GM21381 (cell line): ENCODE data around the gene ABCC2.
A peak's percentile ranks its signal among the peaks of the same experiment; 100 is the strongest.
"Not testable (repeated sequence)": the region's sequence is repeated elsewhere in the genome, so short reads cannot be mapped to it uniquely, and the experiment has no call there.

ENCODE experiments used
- ATAC-seq: cut with Tn5 transposase; IDR thresholded peaks from one replicate; pipeline ENCODE4 v1.9.1; 2021; ENCODE audit warnings: mild to moderate bottlenecking, moderate library complexity; ENCODE audit not compliant: unreplicated experiment

ABCC2 gene

GRCh38 chr10:99782447-99783286 lies at the start of gene ABCC2:
ABCC2 (plus strand) TSS chr10:99782640; CDS start chr10:99782845, 205 bp downstream.
- no peak for ATAC-seq

GRCh38 chr10:99733366-99733765 lies 49.1 kb upstream of the ABCC2 start:
- no peak for ATAC-seq

- ATAC-seq: not testable (repeated sequence)
Observed at GRCh38 chr10:99734111-99734510, 48.3 kb upstream of the ABCC2 start.

DNA sequence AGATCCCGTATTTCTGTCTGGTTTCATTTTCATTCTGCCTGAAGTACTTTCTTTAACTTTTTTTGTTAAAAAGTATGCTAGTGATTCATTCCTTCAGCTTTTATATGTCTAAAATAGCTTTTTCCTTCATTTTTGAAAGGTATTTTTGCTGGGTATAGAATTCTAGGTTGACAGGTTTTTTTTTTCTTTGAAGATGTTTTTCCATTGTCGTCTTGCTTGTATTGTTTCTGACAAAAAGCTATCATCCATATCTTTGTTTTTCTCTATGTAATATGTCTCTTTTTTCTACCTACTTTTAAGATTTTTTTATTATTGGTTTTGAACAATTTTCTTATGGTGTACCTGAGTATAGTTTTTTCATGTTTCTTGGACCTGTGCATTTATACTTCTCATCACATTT lies 42.2 kb upstream of the ABCC2 start:
- no peak for ATAC-seq

DNA sequence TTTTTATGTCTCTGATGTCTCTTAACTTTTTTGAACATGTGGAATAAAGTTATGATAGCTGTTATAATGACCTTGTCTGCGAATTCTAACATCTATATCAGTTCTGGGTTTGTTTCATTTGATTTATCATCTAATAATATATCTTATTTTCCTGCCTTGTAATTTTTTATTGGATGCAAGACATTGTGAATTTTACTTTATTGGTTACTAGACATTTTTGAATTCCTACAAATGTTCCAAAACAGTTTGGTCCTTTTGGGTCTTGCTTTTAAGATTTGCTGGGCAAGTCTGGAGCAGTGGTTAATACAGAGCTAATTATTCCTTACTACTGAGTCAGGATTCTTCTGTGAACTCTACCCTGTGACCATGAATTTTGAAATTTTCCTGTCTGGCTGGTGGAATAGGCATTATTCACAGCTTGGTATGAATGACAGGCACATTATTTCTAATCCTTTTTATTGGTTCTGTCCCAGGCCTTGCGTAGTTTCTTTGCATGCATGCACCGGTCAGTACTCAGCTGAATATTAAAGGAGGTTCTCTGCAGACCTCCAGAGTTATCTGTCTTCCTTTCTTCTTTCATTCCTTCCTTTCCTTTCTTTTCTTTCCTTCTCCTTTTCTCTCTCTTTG lies 41.4 kb upstream of the ABCC2 start:
- no peak for ATAC-seq

- no peak for ATAC-seq
Observed at GRCh38 chr10:99742254-99742653, 40.2 kb upstream of the ABCC2 start.

DNA sequence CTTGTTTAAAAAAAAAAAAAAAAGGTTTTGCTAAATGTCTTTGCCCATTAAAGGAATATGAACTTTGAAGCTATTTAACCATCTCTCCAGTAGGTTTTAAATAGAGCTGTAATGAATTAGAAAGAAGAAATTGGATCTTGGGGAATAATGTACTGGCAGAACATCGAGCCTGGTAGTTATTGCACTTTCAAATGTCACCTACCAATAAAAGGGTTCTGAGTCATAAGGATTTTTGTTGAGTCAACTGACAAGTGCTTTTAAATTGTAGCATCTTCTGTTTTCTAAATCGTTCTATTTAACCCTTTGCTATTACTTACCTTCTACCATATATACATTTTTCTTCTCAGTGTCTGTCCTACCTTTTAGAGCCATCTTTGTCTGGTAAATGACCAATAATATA lies 39.7 kb upstream of the ABCC2 start:
- ATAC-seq: no peak

- ATAC-seq: no peak
Observed at GRCh38 chr10:99743841-99744240, 38.6 kb upstream of the ABCC2 start.

- not testable (repeated sequence) for ATAC-seq
Observed at GRCh38 chr10:99746166-99746565, 36.3 kb upstream of the ABCC2 start.

DNA sequence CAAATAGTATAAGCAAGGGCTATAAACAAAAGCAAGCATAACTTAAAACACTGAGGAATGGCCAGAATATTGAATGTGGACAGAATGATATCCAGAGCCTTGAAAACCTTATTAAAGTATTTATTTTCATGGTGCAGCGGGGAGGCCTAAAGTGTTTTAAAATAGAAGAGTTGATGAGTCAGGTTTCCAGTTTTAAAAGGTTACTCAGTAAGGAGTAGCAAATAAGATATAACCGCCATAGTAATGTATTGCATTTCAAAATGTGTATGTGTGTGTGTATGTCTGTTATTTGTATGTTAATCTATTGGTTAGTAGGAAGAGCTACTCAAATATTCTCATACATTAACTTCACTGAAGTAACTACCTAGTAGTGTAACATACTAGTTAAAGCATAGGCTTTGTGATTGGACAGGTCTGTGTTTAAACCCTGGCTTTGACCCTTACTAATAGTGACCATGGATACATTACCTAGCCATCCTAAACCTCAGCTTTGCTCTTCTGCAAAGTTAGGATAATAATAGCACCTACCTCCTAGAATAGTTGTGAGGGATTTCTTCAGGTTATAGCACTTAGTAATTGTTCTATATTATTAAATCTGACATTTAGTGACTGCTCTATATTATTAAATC lies 33.5 kb upstream of the ABCC2 start:
- ATAC-seq: no peak

- no peak for ATAC-seq
Observed at GRCh38 chr10:99750641-99751040, 31.8 kb upstream of the ABCC2 start.

DNA sequence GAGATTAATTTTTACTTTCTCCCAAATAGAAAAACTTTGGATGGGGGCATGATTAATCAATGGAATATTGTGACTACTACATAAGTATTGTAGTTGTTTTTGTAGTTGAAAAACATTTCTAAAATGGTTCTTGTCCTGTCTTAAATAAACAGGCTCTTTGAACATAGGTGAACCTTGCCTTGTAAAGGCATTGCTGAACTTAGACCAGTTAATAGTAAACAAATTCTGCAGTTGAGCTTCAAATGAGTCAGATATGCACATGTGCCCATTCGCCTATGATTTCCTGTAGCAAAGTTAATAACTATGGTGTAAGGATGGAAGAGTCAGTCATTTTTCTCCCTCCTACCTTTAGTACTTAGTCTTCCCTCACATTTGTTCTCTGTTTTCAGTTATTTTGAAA lies 27.8 kb upstream of the ABCC2 start:
- ATAC-seq: no peak

DNA sequence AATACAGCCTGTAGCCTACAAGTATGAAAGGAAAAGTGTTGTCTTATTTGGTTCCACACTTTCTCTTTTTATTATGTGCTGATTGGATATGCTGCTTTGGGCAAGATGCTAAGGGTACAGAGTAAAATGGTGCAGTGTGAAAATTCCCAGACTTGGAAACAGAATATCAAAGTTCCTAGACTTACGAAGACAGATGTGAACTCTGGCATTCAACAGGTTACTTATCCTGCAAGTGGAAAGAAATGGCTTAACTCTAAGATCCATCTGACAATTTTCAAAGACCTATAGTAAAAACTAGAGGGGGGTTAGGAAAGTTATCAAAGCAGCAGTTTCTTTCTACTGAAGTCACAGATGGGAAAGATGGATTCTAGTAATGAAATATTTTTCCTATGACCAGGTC lies 26.3 kb upstream of the ABCC2 start:
- ATAC-seq: no peak

DNA sequence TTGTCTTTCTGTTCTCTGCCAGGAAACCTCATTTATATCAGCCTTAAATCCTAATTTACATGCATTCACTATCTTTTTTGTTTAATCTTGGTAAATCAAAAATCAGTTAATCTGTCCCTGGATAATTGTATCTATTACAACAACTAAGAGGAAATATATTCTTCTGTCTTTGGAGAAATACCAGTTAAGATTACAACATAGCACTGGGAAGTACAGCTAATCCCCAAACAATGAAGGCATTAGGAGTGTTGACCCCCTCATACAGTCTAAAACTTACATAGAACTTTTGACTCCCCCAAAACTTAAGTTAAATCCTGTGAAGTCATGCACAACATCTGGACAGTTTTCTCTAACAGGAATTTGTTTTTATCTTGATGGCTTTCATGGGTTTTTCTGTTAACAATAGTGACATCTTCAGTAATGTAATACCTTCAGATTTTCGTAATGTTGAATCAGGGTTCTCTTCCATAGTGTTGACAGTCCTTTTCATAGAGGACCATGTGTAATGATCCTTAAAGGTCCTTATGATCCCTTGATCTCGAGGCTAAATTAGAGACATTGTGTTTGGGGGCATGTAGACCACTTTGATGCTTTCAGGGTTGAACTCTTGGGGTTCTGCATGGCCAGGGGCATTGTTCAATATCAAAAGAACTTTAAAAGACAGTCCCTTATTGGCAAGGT lies 24.1 kb upstream of the ABCC2 start:
- no peak for ATAC-seq

GRCh38 chr10:99760321-99760720 lies 22.1 kb upstream of the ABCC2 start:
- ATAC-seq: no peak

- no peak for ATAC-seq
Observed at GRCh38 chr10:99761365-99761764, 21.1 kb upstream of the ABCC2 start.

DNA sequence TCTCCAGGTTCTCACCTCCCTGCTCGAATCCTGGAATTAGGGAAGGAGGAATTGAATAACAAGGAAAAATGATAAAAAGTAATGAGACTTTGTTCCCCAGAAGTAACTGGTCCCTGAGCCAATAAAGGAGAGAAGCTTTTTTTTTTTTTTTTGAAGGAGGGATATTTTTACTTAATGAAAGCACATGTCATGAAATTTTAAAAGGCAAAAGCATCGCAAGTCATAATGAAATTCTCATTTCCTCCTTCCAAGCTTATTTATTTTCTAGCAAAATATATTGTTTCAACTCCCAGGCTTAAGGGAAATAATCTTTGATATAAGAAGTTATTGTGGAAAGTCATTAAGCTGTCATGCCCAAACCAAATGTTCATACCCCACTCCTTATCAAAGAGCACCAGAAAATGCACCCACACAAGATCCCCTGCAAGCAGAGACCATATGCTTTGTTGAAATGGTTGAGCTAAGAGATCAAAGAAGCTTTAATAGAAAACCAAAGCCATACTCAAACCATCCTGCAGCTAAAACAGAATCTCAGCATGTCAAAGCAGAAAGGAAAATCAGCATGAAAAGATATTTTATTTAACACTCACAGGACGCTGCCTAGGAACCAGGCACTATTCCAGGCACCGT lies 16.7 kb upstream of the ABCC2 start:
- ATAC-seq: no peak

DNA sequence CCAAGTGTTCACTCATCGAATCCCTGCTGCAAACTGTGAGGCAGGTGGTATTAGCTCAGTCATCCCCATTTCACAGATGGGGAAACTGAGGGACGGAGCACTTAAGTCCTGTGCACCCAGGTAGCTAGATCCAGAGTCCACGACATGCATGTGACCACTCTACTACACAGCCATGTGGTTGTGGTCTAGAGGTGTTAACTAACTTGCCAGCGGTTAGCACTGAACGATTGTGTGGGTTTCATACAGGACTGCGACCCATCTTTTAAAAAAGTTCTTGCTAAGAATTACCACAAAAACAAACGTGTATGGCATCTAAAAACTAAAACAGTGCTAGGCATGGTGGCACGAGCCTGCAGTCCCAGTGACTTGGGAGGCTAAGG lies 16.1 kb upstream of the ABCC2 start:
- ATAC-seq: peak; percentile 96

GRCh38 chr10:99767901-99768300 lies 14.5 kb upstream of the ABCC2 start:
- no peak for ATAC-seq

DNA sequence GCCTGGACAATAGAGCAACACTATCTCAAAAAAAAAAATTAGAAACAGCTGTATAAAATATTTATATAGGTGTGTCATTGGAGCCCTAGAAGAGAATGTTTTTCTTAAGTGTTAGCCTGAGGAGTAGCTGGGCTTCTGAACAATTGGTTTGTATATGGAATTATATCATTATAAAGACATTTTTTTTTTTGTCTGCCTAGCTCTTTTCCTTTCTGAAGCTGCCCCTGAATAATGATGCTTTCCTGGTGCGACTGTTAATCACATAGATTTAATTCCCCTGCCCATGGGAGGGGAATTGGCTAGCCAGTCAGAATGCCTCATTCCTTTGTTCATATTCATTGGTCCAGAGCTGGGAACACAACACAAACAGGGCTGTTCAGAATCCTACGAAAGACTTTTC lies 13.9 kb upstream of the ABCC2 start:
- no peak for ATAC-seq

DNA sequence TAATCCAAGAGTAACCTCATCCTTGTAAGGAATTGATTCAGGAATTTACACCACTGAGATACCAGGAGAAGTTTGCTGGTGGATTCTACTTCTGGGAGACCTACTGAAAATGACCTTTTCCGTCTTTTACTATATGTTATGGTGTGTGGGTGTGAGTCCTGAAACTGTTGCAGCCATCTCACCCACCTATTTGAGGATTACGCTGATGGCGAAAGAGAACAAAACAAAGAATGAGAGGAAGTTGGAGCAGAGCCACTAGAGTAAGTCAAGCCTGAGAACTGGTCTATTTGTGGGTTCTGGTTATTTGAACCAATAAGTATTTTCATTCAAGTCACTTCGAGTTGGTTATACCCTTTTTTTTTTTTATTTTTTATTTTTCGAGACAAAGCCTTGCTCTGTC lies 12.7 kb upstream of the ABCC2 start:
- no peak for ATAC-seq
